Muscle layer of colon (tissue), 2 donors: ENCODE data around the gene THYN1.
A peak's percentile ranks its signal among the peaks of the same experiment; 100 is the strongest.
"Not testable (repeated sequence)": the region's sequence is repeated elsewhere in the genome, so short reads cannot be mapped to it uniquely, and the experiment has no call there.

Experiments
- H3K27ac ChIP-seq: one replicate; pipeline ENCODE4 v1.7.0; 2013; ENCODE audit warnings: low read depth, mild to moderate bottlenecking, low read length, moderate library complexity
- H3K27me3 ChIP-seq, 2 donors: one replicate each; pipeline ENCODE4 v1.7.0; 2013; ENCODE audit warnings: low read length in 2 of 2, mild to moderate bottlenecking in 2 of 2; ENCODE audit not compliant: insufficient read depth in 2 of 2, control insufficient read depth in 1 of 2
- H3K36me3 ChIP-seq: one replicate; pipeline ENCODE4 v1.7.0; 2013; ENCODE audit warnings: mild to moderate bottlenecking, low read length; ENCODE audit not compliant: insufficient read depth
- H3K4me1 ChIP-seq: one replicate; pipeline ENCODE4 v1.7.0; 2013; ENCODE audit warnings: mild to moderate bottlenecking, low read length; ENCODE audit not compliant: insufficient read depth
- H3K4me3 ChIP-seq, 2 donors: one replicate each; pipeline ENCODE4 v1.7.0; 2013; ENCODE audit warnings: low read length in 2 of 2, low read depth in 1 of 2, mild to moderate bottlenecking in 1 of 2, moderate library complexity in 1 of 2
- H3K9ac ChIP-seq: one replicate; pipeline ENCODE4 v1.7.0; 2013; ENCODE audit warnings: low read length
- H3K9me3 ChIP-seq: one replicate; pipeline ENCODE4 v1.7.0; 2013; ENCODE audit warnings: mild to moderate bottlenecking, low read length
- donor health status: abdominal sarcoma.
- donor health status: Adenocarcinoma of cecum.

Gene THYN1

DNA sequence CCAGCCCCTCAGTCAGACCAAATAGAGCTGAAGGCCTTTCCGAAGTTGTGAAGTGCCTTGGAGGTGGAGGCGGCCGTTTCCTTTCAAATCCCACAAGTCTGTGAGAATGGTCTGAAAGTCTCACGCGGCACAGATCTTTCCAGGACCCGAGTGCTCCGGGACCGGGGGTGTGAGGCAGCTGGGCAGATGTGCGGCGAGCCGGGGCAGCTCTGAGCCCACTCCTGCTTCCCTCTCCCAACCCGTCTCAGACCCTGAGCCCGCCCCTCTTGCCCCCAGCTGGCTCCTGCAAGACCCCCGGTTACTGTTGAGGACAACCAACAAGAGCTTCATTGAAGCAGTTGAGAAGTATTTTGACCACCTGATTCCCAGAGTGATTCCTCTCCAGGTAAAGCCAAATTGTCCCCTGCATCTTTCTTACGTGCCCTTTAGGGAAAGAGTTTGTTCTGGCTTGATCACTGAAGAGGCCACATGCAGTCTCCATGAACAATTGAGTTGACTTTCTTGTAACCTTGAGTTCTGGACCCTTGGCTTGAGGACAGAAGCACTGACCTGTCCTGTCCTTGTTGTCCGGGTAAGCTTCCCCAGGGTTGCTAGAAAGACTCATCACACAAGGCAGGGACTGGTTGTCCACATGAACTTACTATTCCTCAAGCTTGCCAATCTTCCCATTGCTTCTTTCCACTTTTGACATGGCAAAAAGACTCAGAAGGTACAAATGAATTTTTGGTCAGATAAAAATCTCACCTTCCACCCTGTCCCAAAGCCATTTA is 30.5 kb upstream of the THYN1 start:
- no peaks in the 10 kb centered on the region for H3K36me3 ChIP-seq
- H3K9ac ChIP-seq: no peak overlapping the region
- H3K27ac ChIP-seq: no peak overlapping the region
- H3K9me3 ChIP-seq: peaks cover under 1% of the 10 kb centered on the region
- peaks cover 0 to under 1% of the 10 kb centered on the region in 2 donors for H3K27me3 ChIP-seq
- no peak overlapping the region for H3K4me3 ChIP-seq
- no peaks in the 10 kb centered on the region for H3K4me1 ChIP-seq

DNA sequence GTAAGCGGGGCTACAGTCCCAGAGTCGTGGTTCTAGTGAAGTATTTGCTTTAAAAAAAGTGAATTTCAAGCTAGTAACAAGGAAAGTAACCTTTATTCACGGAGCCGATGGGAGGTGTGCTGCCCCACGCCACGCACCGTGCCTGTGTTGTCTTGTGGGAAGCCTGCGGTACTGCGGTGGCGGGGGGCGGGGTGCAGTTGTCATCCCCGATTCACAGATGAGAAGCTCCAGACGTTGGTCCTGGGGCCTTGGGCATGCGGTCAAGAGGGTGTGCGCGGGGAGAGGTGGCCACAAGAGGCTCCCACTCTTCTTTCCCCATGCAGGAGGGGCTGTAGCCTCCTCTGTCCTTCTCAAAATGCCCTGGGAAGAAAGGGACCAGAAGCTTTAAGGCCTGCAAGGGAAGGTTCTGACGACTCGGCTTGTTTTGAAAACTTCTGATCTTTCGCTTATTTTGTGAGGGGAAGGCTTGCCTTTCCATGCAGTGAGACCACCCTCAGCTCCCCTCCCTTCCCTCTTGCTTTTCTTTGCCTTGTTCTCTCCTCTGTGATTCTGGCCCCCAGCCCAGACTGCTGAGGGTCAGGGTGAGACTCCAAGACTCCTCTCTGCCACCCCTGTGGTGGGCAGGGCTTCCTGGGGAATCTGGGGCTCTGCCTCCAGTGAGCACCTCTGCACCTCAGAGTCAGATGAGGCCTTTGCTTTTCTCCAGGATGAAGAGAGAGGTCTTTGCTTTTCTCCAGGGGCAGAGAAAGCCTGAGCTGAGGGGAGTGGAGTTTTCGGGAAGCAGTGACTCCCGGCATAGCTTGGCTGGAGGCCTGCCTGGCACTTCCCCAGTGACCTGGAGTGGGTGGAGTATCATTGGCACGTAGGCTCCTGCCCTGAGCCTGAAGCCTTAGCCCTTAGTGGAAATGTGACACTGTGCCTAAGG is 29.2 kb upstream of the THYN1 start:
- Histone ChIP-seq H3K27me3 (peaks cover 12 to 13% of the 10 kb centered on the region in 2 donors), H3K4me3 (no peak overlapping the region), H3K4me1 (no peaks in the 10 kb centered on the region), H3K9me3 (peaks cover 4% of the 10 kb centered on the region), H3K27ac (no peak overlapping the region), H3K9ac (no peak overlapping the region), H3K36me3 (no peaks in the 10 kb centered on the region)

DNA sequence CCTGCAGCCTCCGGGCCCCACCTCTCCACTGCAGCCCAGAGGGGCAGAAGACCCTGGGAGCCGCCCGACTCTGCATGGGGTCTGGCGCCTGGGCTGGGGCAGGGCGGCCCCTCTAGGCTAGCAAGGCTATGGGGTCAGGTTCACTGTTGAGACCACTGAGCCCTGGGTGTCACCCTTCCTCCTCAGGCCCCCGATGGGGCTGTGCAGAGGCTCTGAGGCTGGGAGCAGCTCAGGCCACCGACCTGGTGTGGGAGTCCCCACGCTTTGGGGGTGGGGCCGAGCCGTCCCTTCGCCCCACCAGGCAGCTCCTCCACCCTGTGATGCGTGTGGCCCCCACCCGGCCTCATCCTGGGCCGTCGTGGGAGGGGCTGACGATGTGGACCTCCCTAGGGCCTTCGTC is 28.5 kb upstream of the THYN1 start:
- not testable (repeated sequence) for H3K9ac ChIP-seq, H3K27ac ChIP-seq, H3K4me1 ChIP-seq, H3K4me3 ChIP-seq, H3K9me3 ChIP-seq, H3K36me3 ChIP-seq
- peaks cover 16 to 20% of the 10 kb centered on the region in 2 donors for H3K27me3 ChIP-seq

DNA sequence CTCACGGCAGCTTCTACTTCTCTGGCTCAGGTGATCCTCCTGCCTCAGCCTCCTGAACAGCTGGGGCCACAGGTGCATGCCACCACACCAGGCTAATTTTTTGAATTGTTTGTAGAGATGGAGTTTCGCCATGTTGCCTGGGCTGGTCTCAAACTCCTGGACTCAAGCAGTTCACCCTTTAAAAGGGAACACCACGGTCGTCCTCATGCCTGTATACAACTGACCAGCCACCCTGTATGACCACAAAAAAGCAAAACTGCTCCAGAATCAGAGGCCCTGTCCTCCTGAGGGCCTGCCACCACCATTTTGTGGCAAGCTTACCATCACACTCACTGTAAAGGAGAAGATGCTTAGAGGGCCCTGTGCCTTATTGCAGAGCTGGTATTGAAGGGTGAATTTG is 25.2 kb upstream of the THYN1 start:
- H3K27me3 ChIP-seq: peaks cover 42 to 53% of the 10 kb centered on the region in 2 donors
- peaks cover 4% of the 10 kb centered on the region for H3K9me3 ChIP-seq
- H3K4me3 ChIP-seq: no peak overlapping the region
- no peak overlapping the region for H3K9ac ChIP-seq
- H3K36me3 ChIP-seq: no peaks in the 10 kb centered on the region
- peaks cover 13% of the 10 kb centered on the region for H3K4me1 ChIP-seq
- no peak overlapping the region for H3K27ac ChIP-seq

DNA sequence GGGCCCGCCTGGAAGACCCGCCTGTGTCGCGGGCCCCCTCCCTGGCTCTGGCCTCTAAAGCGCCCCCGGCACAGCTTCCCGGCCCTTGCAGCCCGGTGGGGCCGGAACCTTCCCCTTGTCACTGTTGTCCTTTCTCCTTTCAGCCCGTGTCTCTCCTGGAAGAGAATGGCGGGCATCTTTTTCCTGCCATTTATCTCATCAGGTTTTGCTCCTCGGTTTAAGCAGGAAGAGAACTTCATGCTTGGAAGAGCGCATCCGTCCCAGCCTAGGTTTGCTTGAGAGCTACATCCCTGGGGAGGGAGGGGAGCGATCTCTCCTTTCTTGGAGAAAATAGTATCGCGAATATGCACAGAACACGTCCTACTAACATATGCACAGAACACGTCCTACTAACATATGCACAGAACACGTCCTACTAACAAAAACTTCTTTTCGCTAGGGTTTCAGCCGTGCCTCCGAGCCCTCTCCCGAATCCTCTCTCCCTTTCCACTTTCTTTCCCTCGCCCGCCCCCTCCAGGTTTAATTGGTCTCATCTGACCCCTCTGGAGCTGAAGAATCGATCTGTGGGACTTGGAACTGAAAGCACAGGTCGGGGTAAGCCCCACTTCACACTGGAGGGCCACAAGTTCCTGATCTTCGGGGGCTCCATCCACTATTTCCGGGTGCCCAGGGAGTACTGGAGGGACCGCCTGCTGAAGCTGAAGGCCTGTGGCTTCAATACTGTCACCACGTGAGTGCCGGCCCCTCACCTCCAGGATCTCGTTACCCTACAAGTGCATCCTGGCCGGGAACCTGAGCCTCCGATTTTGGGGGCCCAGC is 24.2 kb upstream of the THYN1 start:
- peaks cover 4% of the 10 kb centered on the region for H3K9me3 ChIP-seq
- peaks cover 13% of the 10 kb centered on the region for H3K4me1 ChIP-seq
- no peak overlapping the region for H3K27ac ChIP-seq
- H3K4me3 ChIP-seq: no peak overlapping the region
- H3K27me3 ChIP-seq: peaks cover 52 to 61% of the 10 kb centered on the region in 2 donors
- no peak overlapping the region for H3K9ac ChIP-seq
- H3K36me3 ChIP-seq: no peaks in the 10 kb centered on the region

DNA sequence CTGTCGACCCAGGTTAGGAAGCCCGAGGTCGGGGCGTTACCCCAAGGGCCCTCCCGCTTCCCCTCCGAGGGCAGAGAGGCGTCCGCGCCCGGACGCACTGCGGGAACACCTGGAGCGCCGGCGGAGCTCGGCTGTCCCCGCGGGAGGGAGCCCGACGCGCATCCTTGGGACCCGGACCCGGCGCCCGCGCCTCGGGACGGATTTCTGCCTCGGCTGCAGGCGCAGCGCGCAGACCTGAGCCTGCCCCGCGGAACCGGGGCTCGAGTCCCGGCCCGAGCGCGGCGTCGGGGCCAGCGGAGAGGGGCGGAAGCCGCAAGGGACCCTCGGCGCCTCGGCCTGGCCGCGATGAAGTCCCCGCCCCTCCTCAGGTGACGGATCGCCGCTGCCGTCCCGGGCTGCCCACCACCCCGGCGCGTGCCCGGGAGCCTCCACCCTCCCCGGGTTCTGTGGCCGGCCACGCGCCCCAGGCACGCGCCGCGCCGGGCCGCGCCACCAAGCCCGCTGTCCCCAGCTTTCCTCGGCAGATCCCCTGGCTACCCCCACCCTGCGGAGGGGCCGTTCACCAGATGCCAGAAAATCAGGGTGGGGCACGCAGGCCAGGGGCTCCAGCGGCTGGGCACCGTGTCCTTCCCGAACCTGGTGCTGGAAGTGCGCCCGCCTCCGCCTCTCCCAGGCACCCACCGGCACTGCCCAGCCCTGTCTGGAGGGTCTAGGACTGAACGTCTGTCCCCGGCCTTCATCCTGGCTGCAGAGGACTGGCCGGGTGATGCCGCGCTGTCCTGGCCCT is 23.4 kb upstream of the THYN1 start:
- Histone ChIP-seq H3K4me3 (peak overlapping the region in 1 of 2 donors; percentile 26), H3K9me3 (peaks cover 4% of the 10 kb centered on the region), H3K9ac (no peak overlapping the region), H3K36me3 (no peaks in the 10 kb centered on the region), H3K27ac (no peak overlapping the region), H3K27me3 (peaks cover 60 to 63% of the 10 kb centered on the region in 2 donors), H3K4me1 (peaks cover 13% of the 10 kb centered on the region)

DNA sequence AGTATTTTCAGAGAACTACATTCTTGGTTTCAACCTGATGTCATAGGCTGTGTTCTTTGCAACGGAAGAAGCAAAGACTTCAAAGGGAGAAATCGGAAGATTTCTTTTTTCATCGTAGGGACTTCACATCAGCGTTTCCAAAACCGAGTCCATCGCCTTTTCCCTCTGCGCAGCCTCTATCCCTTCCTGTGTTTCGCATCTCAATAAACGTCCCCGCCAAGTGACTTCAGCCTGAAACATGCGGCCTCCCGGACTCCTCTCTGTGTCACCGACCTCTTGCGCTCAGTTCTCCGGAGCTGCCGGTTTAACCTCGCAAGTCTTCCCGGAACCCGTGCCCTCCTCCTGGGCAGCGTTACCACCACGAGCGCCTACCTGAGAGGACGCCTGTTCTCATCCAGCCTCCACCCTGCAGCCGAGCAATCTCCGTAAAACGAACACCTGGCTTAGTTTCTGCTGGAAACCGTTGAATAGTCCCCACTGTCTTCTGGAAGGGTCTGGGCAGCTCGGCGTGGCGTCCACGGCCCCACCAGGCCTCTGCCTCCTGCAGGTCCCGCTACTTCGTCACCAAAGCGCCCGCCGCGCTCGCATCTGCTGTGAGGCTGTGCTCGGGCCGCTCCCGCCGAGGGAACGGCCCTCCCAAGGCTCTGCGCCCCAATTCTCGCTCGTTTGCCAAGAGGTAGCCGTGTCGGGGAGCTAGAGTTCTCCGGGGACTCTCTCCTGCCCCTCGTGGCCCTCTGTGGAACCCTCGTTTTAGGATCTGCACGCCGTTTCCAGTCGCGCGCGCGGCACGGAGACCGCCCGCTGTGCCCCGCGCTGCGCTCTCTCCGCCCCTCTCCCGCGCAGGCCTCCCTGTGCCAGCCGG is 22.6 kb upstream of the THYN1 start, which contains the start of gene GLB1L3:
GLB1L3 (plus strand) TSS at position 846 of the 862 bp plus-strand sequence. CDS start 362 bp downstream, outside the sequence.
- Histone ChIP-seq H3K9ac (no peak within 1 kb of the TSS), H3K4me1 (peaks cover 13% of the 10 kb centered on the region), H3K27ac (no peak within 1 kb of the TSS), H3K9me3 (peaks cover 4% of the 10 kb centered on the region), H3K27me3 (peaks cover 61 to 66% of the 10 kb centered on the region in 2 donors), H3K36me3 (no peaks in the 10 kb centered on the region), H3K4me3 (peak within 1 kb of the TSS; percentile 26 to 50)

DNA sequence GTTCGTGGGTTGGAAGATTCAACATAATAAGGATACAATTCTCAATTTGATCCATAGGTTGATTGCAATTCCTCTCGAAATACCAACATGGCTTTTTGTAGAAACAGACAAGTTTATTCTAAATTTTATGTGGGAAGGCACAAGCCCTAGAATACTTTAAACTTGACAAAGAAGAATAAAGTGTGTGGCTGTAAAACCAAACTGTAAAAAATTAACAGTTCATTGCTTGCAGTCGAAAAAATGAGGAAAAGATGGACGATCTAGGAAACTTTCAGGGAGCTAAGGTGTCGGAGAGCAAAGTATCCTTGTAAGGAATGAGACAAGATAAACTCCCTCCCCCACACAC is 22.0 kb upstream of the THYN1 start:
- H3K27ac ChIP-seq: no peak overlapping the region
- no peak overlapping the region for H3K4me3 ChIP-seq
- no peaks in the 10 kb centered on the region for H3K36me3 ChIP-seq
- H3K9me3 ChIP-seq: peaks cover 4% of the 10 kb centered on the region
- H3K4me1 ChIP-seq: peaks cover 13% of the 10 kb centered on the region
- H3K9ac ChIP-seq: no peak overlapping the region
- H3K27me3 ChIP-seq: peaks cover 61 to 72% of the 10 kb centered on the region in 2 donors

DNA sequence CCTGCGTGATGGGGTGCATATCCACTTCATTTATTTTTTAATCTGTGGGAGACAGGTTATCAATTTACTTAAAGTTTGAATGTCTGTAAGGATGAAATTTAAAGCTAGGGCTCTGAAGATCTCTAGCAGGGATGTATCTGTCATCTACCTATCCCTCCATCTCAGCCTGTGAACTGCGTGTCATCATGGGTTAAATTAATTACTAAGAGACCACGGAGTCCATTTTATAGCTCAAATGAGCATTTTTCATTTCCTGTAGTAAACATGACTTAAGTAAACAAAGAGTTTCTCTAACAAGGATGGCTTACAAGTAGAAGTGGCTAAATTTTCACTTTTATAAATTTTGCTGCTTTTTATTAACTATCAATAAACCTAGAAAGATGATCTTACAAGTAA is 20.2 kb upstream of the THYN1 start:
- peaks cover 58 to 75% of the 10 kb centered on the region in 2 donors for H3K27me3 ChIP-seq
- no peak overlapping the region for H3K9ac ChIP-seq
- peaks cover under 1% of the 10 kb centered on the region for H3K9me3 ChIP-seq
- peaks cover 13% of the 10 kb centered on the region for H3K4me1 ChIP-seq
- no peaks in the 10 kb centered on the region for H3K36me3 ChIP-seq
- no peak overlapping the region for H3K4me3 ChIP-seq
- no peak overlapping the region for H3K27ac ChIP-seq
